CD4-positive, alpha-beta T cell treated with Interleukin-6 at 100 ng/mL for 8 hours (primary cell): Measurements from ENCODE around the gene WEE1.
"Not testable (repeated sequence)": the region's sequence is repeated elsewhere in the genome, so short reads cannot be mapped to it uniquely, and the experiment has no call there.

Experiments
- DNase-seq: peaks from one replicate; pipeline ENCODE4 v3.0.0-alpha.2; 2020; ENCODE audit warnings: mixed read lengths, low spot score

Gene WEE1

GRCh38 chr11:9622353-9622752, 48.9 kb downstream of the WEE1 start:
- DNase-seq = not testable (repeated sequence)

DNA sequence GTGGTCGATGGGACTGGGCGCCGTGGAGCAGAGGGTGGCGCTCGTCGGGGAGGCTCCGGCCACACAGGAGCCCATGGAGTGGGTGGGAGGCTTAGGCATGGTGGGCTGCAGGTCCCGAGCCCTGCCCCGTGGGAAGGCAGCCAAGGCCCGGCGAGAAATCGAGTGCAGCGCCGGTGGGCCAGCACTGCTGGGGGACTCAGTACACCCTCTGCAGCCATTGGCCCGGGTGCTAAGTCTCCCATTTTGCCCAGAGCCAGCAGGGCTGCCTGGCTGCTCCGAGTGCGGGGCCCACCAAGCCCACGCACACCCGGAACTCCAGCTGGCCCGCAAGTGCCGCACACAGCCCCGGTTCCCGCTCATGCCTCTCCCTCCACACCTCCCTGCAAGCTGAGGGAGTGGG, 49.6 kb downstream of the WEE1 start:
- not testable (repeated sequence) for DNase-seq

DNA sequence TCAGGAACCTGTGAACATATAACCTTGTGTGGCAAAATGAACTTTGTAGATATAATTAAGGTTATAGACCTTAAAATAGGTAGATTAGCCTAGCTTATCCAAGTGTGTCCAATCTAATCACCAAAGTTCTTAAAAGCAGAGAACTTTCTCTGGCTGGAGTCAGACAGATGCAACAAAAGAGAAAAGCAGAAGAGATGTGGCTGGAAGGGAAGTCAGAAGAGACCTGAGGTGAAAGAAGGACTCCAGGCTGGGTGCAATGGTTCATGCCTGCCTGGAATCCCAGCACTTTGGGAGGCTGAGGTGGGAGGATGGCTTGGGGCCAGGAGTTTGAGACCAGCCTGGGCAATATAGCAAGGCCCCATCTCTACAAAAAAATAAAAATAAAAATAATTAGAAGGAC, 51.0 kb downstream of the WEE1 start:
- no peak for DNase-seq

DNA sequence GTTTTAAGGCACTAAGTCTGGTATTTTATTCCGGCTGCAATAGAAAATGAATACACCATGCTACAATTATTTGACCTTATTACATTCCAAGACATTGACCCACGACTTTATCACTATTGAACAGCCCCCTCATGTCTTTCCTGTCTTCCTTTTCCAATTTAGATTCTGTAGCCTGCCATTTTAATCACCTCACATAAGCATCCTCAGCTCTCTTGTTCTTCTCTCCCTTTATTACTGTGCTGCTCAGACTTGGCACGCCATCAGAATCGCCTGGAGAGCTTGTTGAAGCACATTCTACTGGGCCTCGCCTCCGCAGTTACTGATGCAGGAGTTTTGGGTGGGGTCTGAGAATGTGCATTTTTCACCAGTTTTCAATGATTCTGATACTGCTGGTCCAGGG, 51.7 kb downstream of the WEE1 start:
- no peak for DNase-seq

GRCh38 chr11:9625728-9626127, 52.3 kb downstream of the WEE1 start:
- DNase-seq = no peak

- no peak for DNase-seq
Measured at GRCh38 chr11:9626496-9627394, 53.3 kb downstream of the WEE1 start.

DNA sequence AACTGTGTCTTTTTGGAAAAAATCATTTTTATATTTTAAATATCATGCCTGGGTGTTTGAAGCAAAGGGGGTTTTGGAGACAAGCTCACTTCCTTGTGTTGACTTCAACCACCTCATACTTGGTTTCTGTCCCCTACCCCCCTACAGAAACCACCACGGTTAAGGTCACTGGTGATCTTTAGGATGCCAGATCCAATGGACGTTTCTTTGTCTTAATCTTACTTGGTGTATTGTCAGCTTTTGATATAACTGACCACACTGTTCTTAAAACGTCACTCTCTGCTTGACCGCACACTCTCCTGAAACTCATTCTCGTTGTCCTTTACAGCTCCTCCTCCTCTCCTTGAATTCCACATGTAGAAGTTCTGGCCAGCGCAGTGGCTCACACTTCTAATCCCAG, 55.6 kb downstream of the WEE1 start:
- no peak for DNase-seq

- no peak for DNase-seq
Measured at GRCh38 chr11:9633679-9634078, 60.2 kb downstream of the WEE1 start.

DNA sequence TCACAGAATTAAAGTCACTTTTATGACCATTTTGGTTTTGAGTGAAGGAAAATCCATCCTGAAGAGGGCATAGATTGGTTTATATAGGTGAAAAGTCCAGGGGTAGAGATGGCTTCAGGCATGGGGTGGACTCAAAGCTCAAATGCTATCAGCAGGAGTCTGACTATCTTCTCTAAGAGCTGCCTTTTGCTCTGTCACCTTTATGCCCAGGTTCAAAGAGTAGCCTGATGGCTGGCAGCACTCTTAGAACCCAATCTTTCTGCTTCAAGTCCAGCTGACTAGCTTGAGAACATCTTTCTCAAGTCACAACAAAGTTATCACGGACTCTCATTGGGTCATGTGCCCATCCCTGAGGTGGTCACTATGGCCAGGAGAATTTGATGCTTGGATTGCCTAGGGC, 63.2 kb downstream of the WEE1 start:
- no peak for DNase-seq

- DNase-seq = no peak
Measured at GRCh38 chr11:9639099-9639498, 65.6 kb downstream of the WEE1 start.
